22Rv1 (cell line): ENCODE measurements around the gene TANGO2.

Experiments used
- ZFX ChIP-seq: fragments of 450-650 bp; IDR thresholded peaks from 2 replicates; pipeline ENCODE4 v1.6.1; 2017; ENCODE audit warnings: antibody characterized with exemption, borderline replicate concordance
- TF ChIP-seq, protein P1 (sequence below): fragments of 450-650 bp; IDR thresholded peaks from 2 replicates; pipeline ENCODE4 v1.5.1; 2017; ENCODE audit warnings: mild to moderate bottlenecking

DNA sequence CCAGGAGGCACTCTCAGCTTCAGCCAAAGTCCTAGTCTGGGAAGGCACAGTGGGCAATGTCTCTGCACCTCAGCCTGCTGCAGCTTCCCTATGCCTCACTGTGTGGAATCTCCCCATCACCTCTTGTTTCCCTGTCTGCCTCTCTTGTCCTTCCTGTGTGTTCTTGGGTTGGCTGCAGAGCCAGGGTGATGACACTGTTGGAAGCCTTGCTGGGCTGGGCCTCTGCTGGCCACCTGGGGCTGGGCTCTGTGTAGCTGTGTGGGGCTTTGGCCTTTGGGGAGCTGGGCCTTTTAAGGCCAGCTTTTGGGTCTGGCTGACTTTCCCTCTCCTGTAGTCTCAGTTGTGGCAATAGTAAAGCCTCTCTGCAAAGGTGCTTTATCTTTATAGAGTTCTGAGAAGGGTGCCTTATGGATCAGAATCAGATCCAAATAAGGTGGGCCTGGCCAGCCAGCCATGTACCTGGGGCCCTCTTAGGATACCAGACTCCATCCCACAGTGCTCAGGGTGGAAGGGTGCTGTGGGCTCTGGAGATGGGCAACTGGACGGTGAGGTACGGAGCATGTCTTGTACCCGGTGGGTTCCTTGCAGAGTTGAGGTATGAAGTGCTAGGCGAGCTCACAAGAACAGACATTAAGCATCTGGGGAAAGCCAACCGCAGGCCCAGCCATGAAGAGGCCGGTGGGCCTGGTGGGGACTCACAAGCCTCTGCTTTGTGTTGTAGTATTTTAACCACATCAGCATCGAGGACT, 84.7 kb downstream of the TANGO2 start:
- TF ChIP-seq, protein P1, sequence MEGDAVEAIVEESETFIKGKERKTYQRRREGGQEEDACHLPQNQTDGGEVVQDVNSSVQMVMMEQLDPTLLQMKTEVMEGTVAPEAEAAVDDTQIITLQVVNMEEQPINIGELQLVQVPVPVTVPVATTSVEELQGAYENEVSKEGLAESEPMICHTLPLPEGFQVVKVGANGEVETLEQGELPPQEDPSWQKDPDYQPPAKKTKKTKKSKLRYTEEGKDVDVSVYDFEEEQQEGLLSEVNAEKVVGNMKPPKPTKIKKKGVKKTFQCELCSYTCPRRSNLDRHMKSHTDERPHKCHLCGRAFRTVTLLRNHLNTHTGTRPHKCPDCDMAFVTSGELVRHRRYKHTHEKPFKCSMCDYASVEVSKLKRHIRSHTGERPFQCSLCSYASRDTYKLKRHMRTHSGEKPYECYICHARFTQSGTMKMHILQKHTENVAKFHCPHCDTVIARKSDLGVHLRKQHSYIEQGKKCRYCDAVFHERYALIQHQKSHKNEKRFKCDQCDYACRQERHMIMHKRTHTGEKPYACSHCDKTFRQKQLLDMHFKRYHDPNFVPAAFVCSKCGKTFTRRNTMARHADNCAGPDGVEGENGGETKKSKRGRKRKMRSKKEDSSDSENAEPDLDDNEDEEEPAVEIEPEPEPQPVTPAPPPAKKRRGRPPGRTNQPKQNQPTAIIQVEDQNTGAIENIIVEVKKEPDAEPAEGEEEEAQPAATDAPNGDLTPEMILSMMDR: no peak
- TF ChIP-seq ZFX: no peak
